Gastroesophageal sphincter (tissue), 4 donors: Measurements from ENCODE around the gene RITA1. TPM values are rescaled to one million over a fixed set of nuclear protein-coding genes. Genes with fewer than 3 reads are reported as not detected.
A peak's percentile ranks its signal among the peaks of the same experiment; 100 is the strongest.

Experiments used
- ATAC-seq: fragments of 150-250 bp; one replicate; pipeline ENCODE4 v1.9.1; 2016; ENCODE audit warnings: mild to moderate bottlenecking, moderate library complexity
- H3K27ac ChIP-seq, 4 donors: fragments of 200-600 bp; sonication (generic) in 3 of 4; 1 replicate in 3 of 4; 2 replicates in 1 of 4; pipeline ENCODE4 v1.5.1; 2016 to 2019
- H3K27me3 ChIP-seq: fragments of 200-600 bp; sonication (generic); one replicate; pipeline ENCODE4 v1.5.1; 2019
- H3K36me3 ChIP-seq, 2 donors: fragments of 200-600 bp; sonication (generic); one replicate each; pipeline ENCODE4 v1.5.1; 2019; ENCODE audit warnings: control low read depth in 1 of 2
- H3K4me1 ChIP-seq, 3 donors: fragments of 200-600 bp; sonication (generic); 1 replicate in 2 of 3; 2 replicates in 1 of 3; pipeline ENCODE4 v1.5.1; 2016 to 2019; ENCODE audit warnings: control low read depth in 2 of 3
- H3K4me3 ChIP-seq, 2 donors: fragments of 200-600 bp; sonication (generic); one replicate each; pipeline ENCODE4 v1.5.1; 2019; ENCODE audit warnings: mild to moderate bottlenecking in 1 of 2, moderate library complexity in 1 of 2
- H3K9me3 ChIP-seq, 3 donors: fragments of 200-600 bp; sonication (generic); one replicate each; pipeline ENCODE4 v1.5.1; 2017 to 2019; ENCODE audit warnings: control low read depth in 2 of 3
- EP300 ChIP-seq: sonication (generic); formaldehyde crosslinking; IDR thresholded peaks from one replicate; pipeline ENCODE4 v1.6.1; 2017; ENCODE audit warnings: antibody characterized with exemption, mild to moderate bottlenecking
- POLR2A ChIP-seq, 2 donors: fragments of 450-650 bp; IDR thresholded peaks; one replicate each; pipeline ENCODE4 v1.6.1; 2017; ENCODE audit warnings: antibody characterized with exemption in 2 of 2, mild to moderate bottlenecking in 2 of 2, moderate library complexity in 1 of 2
- POLR2AphosphoS5 ChIP-seq: sonication (generic); formaldehyde crosslinking; IDR thresholded peaks from one replicate; pipeline ENCODE4 v1.6.1; 2017; ENCODE audit warnings: antibody characterized with exemption
- WGBS, 2 donors: methylation state at CpG; one replicate each; pipeline ENCODE4 v1.1.5; 2018; ENCODE audit warnings: low coverage in 1 of 2; 5-methylcytosine and 5-hydroxymethylcytosine counted together
- total RNA-seq, 4 donors: library from RNA; depleted of rRNA; stranded (reverse); fragments of >200 nt; gene quantifications; one replicate each; pipeline ENCODE4 v1.1.0, GENCODE V29; 2016
- TF ChIP-seq, protein P1 (sequence below), 4 experiments: fragments of 200-600 bp in 2 of 4; fragments of 450-650 bp in 2 of 4; sonication (generic) in 1 of 4; IDR thresholded peaks; one replicate each; pipeline ENCODE4 v1.5.1; 2017 to 2019; ENCODE audit warnings: antibody characterized with exemption in 4 of 4, mild to moderate bottlenecking in 2 of 4, moderate library complexity in 2 of 4

RITA1 gene
- total RNA-seq = 10 to 100 TPM; 12.3 to 22.8 (median 16.6) TPM

DNA sequence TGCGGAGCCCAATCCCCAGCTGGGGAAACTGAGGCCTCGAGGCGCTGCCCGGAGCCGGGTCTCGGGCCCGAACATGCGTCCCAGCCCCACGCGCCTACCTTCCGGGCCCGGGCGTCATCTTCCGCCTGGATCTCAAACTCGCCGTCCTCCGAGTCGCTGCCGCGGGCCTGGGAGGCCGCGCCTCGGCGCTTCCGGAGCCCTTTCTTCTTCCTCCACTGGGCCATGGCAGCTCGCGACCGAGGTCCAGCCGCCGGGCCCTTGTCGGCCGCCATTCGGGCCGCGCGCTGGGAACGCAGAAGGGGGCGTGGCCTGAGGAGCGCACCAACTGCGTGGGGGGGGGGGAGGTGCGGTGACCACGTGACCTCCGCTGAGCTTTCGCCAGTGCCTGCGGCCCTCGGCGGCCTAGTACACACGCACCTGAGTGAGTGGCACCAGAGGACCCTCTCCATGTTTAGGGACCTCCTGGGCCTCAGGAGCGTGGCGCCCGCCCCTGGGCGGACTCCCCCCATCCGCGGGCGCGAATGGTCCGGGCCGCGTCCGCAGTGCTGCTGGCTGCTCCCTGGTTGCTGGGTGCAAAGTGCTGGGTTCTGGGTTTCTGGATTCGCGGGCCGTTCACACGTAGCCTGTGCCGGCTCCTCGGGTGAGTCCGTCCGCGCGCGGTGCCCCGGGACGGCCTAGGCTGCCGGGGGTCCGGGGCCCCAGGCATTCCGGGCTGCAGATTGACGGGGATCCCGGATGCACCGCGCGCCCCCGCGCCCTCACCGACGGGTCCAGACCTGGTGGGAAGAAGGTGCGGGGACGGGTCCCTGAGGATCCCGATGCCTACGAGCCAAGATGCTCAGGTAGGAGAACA lies at the start of gene RITA1, which contains the start of gene DDX54:
Gene RITA1, plus strand, starts transcription at position 542 of the 853 bp plus-strand sequence. CDS start 1,026 bp downstream, outside the sequence.
Gene DDX54, minus strand, starts transcription at position 299 of the 853 bp plus-strand sequence. Its CDS starts 27 bp downstream, at position 272.
- WGBS, 2 donors = no CpG with 5 or more reads among the region's 89 CpGs
- Histone ChIP-seq H3K27me3 (no peaks in the 10 kb centered on the region), H3K9me3 (no peaks in the 10 kb centered on the region), H3K36me3 (peaks cover 0 to 28% of the 10 kb centered on the region in 2 donors), H3K4me1 (peaks cover 0 to 50% (median 21%) of the 10 kb centered on the region in 3 donors), H3K27ac (peak within 1 kb of the TSS; percentile 83 to 98 (median 96)), H3K4me3 (peak within 1 kb of the TSS; percentile 72 to 99)
- ATAC-seq = peak; percentile 83
- TF ChIP-seq, protein P1, sequence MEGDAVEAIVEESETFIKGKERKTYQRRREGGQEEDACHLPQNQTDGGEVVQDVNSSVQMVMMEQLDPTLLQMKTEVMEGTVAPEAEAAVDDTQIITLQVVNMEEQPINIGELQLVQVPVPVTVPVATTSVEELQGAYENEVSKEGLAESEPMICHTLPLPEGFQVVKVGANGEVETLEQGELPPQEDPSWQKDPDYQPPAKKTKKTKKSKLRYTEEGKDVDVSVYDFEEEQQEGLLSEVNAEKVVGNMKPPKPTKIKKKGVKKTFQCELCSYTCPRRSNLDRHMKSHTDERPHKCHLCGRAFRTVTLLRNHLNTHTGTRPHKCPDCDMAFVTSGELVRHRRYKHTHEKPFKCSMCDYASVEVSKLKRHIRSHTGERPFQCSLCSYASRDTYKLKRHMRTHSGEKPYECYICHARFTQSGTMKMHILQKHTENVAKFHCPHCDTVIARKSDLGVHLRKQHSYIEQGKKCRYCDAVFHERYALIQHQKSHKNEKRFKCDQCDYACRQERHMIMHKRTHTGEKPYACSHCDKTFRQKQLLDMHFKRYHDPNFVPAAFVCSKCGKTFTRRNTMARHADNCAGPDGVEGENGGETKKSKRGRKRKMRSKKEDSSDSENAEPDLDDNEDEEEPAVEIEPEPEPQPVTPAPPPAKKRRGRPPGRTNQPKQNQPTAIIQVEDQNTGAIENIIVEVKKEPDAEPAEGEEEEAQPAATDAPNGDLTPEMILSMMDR (IDR thresholded peaks at IDR 0.05) = no peak
- TF ChIP-seq POLR2AphosphoS5 = peak; percentile 29
- peak; percentile 23 for TF ChIP-seq EP300
- peak; percentile 54 for TF ChIP-seq POLR2A (IDR thresholded peaks at IDR 0.05)

DNA sequence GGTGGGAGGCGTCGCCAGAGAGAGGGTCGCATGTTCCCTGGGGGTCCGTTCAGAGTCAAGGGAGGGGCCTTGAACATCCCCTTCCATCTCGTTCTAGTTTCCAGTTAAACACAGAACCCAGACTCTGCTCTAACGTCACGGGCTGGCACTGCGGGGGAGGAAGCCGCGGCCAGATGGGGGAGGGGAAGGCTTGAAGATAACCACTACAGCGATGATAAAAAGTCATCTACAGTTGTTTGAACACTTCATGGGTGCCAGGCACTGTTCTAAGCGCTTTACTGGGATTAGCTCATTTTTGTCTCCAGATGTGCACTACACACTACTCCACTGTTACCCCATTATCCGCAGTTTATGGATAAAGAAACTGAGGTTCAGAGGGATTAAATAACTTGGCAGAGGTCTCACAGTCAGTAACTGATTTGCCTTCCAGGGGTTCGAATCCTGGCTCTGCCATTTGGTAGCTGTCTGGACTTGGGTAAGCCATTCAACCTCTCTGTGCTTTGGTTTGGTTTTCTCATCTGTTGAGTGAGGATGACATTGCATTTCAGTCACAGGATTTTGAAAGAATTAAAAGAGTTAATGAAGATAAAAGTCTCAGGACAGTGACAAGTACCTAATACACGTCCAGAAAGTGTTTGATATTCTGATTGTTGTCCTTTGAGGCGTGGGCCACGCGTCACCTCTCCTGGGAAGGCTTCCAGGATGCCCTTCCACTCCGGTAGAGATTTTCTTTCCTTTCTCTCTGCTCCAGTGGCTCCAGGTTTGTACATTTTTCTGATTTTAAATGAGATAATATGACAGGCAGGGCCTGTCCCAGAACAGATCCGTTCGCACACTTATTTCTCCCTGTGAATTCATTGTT lies 49.2 kb upstream of the RITA1 start:
- no peak for TF ChIP-seq EP300
- TF ChIP-seq, protein P1 (IDR thresholded peaks at IDR 0.05) = no peak
- TF ChIP-seq POLR2A (IDR thresholded peaks at IDR 0.05) = no peak
- TF ChIP-seq POLR2AphosphoS5 = no peak
- Histone ChIP-seq H3K9me3 (no peaks in the 10 kb centered on the region), H3K27me3 (peaks cover 71% of the 10 kb centered on the region), H3K36me3 (no peaks in the 10 kb centered on the region), H3K4me1 (peaks cover 0 to 9% (median 0%) of the 10 kb centered on the region in 3 donors), H3K27ac (no peak overlapping the region), H3K4me3 (no peak overlapping the region)
- WGBS, 2 donors = 44 to 54% methylated on average over 12 to 14 of the region's 21 CpGs
- no peak for ATAC-seq

GRCh38 chr12:113136990-113137511 lies 48.5 kb upstream of the RITA1 start:
- Histone ChIP-seq H3K36me3 (no peaks in the 10 kb centered on the region), H3K27me3 (peaks cover 72% of the 10 kb centered on the region), H3K9me3 (no peaks in the 10 kb centered on the region), H3K4me1 (peaks cover 0 to 9% (median 0%) of the 10 kb centered on the region in 3 donors), H3K27ac (no peak overlapping the region), H3K4me3 (no peak overlapping the region)
- TF ChIP-seq POLR2AphosphoS5 (no peak), EP300 (no peak), POLR2A (IDR thresholded peaks at IDR 0.05) (no peak)
- TF ChIP-seq, protein P1 (IDR thresholded peaks at IDR 0.05) = no peak
- WGBS, 2 donors = 67 to 77% methylated on average over 1 to 5 of the region's 6 CpGs
- no peak for ATAC-seq

DNA sequence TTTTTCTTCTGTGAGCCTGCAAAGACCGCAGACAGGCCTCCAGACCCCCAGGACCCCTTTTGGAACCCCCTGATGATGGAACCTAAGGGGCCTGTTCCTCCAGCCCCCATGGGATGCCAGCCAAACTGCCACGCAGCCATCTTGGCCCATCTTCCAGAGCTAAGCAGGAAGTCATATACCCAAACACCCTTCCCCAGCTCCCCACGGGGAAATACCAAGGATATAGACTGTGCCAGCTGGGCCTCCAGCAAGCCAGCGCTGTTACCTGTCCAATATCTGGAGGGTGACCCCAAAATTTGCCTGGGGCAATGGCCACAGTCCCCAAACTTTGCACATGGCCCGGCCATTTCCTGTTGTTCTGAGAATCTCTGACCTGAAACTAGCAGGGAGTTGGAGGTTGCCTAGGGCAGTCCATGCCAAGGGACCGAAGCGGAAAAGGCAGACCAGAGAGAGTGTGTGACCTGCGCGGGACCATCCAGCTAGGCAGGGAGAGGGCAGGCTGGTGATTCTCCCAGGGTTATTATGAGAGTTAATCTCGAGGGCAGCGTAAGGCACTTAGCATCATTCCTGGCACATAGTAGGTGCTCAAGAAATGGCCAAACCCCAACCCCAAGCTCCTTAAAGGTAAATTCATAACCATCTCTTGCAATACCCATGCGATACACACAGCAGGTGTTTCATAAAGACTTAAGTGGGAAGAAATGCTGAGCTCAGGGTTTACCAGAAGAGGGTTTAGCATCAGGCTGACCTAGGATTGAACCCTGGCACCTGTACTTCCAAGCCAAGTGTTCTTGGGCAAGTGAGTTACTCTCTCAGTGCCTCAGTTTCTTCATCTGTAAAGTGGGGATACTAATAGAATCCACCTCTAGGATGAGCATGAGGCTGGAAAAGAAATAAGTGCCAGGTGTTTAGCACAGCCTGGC lies 47.4 kb upstream of the RITA1 start:
- Histone ChIP-seq H3K9me3 (no peaks in the 10 kb centered on the region), H3K27me3 (peaks cover 68% of the 10 kb centered on the region), H3K4me3 (no peak overlapping the region), H3K4me1 (peaks cover 0 to 9% (median 0%) of the 10 kb centered on the region in 3 donors), H3K27ac (no peak overlapping the region), H3K36me3 (no peaks in the 10 kb centered on the region)
- no peak for ATAC-seq
- WGBS, 2 donors = 90 to 96% methylated on average over 2 to 7 of the region's 12 CpGs
- TF ChIP-seq, protein P1 (IDR thresholded peaks at IDR 0.05) = no peak
- TF ChIP-seq POLR2A (IDR thresholded peaks at IDR 0.05) (no peak), POLR2AphosphoS5 (no peak), EP300 (no peak)
